ENCODE data around the gene RAB3GAP2. TPM values are rescaled to one million over a fixed set of nuclear protein-coding genes. Genes with fewer than 3 reads are reported as not detected.

The RAB3GAP2 gene
- total RNA-seq, 1 donor from 2014 or later, result 107 TPM

DNA sequence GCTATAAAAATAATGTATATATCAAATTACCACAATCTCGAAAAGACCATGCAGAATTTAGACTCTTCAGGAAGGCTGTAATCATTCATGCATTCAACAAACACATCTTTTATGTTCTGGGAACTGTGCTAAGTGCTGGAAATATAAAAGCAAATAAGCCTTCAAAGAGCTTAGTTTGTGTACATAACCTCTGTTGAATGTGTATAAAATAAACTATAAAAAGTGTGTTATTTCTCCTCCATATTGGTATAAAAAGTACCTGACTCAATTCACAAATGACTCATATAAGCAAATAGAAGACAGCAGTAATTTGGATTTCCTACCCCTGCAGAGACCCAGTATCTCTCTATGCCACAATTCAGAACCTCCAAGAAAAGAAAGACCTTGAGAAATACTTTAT lies 36.8 kb downstream of the RAB3GAP2 start:
- Mint-ChIP-seq H3K27me3 (no peaks in the 10 kb centered on the region), H3K4me3 (no peak overlapping the region), H3K4me1 (peaks cover 20% of the 10 kb centered on the region), H3K36me3 (ENCODE audit: low read depth) (peaks cover 33% of the 10 kb centered on the region), H3K27ac (no peak overlapping the region), H3K9me3 (no peaks in the 10 kb centered on the region)
- ChIA-PET CTCF (interaction anchor here (0.9 kb wide), 1 partner anchor 16 kb away, joined by 5 read pairs; no protein-coding TSS in a partner anchor), POLR2A (interaction anchor here (0.6 to 1.6 kb wide), 2 partner anchors 8 to 15 kb away, joined by 4 to 7 read pairs; no protein-coding TSS in a partner anchor)
- DNase-seq (no peak), ATAC-seq (ENCODE audit: low read depth) (no peak)
- TF ChIP-seq, protein P1, sequence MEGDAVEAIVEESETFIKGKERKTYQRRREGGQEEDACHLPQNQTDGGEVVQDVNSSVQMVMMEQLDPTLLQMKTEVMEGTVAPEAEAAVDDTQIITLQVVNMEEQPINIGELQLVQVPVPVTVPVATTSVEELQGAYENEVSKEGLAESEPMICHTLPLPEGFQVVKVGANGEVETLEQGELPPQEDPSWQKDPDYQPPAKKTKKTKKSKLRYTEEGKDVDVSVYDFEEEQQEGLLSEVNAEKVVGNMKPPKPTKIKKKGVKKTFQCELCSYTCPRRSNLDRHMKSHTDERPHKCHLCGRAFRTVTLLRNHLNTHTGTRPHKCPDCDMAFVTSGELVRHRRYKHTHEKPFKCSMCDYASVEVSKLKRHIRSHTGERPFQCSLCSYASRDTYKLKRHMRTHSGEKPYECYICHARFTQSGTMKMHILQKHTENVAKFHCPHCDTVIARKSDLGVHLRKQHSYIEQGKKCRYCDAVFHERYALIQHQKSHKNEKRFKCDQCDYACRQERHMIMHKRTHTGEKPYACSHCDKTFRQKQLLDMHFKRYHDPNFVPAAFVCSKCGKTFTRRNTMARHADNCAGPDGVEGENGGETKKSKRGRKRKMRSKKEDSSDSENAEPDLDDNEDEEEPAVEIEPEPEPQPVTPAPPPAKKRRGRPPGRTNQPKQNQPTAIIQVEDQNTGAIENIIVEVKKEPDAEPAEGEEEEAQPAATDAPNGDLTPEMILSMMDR (IDR thresholded peaks at IDR 0.05), result no peak
- intact Hi-C loops (cut with micrococcal nuclease), result loop anchor here (2.0 kb wide), 1 partner anchor 15 kb away; no protein-coding TSS in a partner anchor

DNA sequence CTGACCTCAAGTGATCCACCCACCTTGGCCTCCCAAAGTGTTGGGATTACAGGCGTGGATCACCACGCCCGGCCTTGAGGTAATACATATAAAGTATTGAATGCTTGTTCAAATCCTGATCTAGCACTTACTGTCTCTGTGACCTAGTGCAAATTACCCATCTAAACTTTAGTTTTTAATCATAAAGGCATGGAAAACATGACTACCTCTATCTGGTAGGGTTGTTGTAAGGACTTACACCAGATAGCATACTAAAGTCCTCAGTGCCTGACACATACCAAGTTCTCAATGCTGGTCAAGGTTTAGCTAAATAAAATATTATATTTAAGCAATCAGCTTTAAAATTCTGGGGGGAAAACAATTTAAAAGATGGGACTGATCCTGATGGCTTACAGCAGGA lies 38.3 kb downstream of the RAB3GAP2 start:
- Mint-ChIP-seq H3K4me3 (no peak overlapping the region), H3K27me3 (no peaks in the 10 kb centered on the region), H3K27ac (no peak overlapping the region), H3K36me3 (ENCODE audit: low read depth) (peaks cover 46% of the 10 kb centered on the region), H3K9me3 (no peaks in the 10 kb centered on the region), H3K4me1 (peaks cover 11% of the 10 kb centered on the region)
- no peak for ATAC-seq (ENCODE audit: low read depth)
- intact Hi-C loops (cut with micrococcal nuclease), result loop anchor here (1.0 to 2.0 kb wide), 2 partner anchors 8 to 13 kb away; no protein-coding TSS in a partner anchor
- ChIA-PET CTCF (no interaction called here), POLR2A (interaction anchor here (0.6 kb wide), 1 partner anchor 12 kb away, joined by 5 read pairs; no protein-coding TSS in a partner anchor)
- TF ChIP-seq, protein P1 (IDR thresholded peaks at IDR 0.05), result no peak
- DNase-seq, result no peak

DNA sequence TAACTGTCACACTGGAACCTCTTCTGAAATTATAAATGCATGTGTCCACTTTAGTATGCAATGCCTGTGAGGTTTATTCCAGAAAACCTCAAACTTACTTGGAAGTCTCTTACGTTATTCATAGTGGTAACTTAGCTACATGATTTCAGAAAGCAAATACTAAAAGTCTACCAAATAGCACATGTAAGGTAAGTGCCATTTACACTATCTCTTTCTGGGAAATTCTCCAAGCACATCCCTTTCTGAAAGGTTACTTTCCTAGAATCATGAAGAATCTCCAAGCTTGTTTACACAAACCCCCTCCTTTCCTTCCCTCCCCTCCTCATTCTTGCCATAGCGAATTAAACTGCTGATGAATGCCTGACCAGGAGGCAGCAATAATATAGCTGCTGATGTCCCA lies 42.5 kb downstream of the RAB3GAP2 start:
- CTCF ChIA-PET, result interaction anchor here (1.3 to 1.9 kb wide), 2 partner anchors 11 to 12 kb away, joined by 3 to 10 read pairs; no protein-coding TSS in a partner anchor
- Mint-ChIP-seq H3K4me1 (peaks cover 34% of the 10 kb centered on the region), H3K27me3 (no peaks in the 10 kb centered on the region), H3K9me3 (no peaks in the 10 kb centered on the region), H3K4me3 (no peak overlapping the region), H3K36me3 (ENCODE audit: low read depth) (peaks cover 72% of the 10 kb centered on the region), H3K27ac (no peak overlapping the region)
- DNase-seq, result no peak
- intact Hi-C loops (cut with micrococcal nuclease), result no loop called here
- no peak for ATAC-seq (ENCODE audit: low read depth)
- POLR2A ChIA-PET, result interaction anchor here (2.5 kb wide), 1 partner anchor 9 kb away, joined by 9 read pairs; no protein-coding TSS in a partner anchor
- TF ChIP-seq, protein P1 (IDR thresholded peaks at IDR 0.05), result no peak

DNA sequence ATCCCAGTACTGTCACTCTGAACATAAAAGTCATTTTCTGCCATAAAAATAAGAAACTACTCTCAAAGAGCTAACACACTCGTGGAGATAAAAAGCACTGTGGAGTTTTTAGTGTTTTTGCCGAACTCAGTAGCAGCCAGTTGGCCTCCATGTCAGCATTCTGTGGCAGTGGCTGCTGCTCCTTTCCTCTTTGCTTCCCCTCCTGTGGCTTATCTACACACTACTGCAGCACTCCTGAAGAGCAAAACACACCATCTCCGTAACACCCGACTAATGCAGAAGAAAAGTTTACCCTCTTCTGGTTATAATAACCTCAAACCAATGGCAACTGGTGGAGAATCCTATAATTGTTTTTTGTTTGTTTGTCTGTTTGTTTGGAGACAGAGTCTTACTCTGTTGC lies 44.9 kb downstream of the RAB3GAP2 start:
- H3K27me3 Mint-ChIP-seq, result no peaks in the 10 kb centered on the region
- no peaks in the 10 kb centered on the region for H3K9me3 Mint-ChIP-seq
- ChIA-PET CTCF (interaction anchor here (2.0 kb wide), 1 partner anchor 10 kb away, joined by 5 read pairs; no protein-coding TSS in a partner anchor), POLR2A (interaction anchor here (0.7 kb wide), 1 partner anchor 9 kb away, joined by 4 read pairs; no protein-coding TSS in a partner anchor)
- peaks cover 57% of the 10 kb centered on the region for H3K4me1 Mint-ChIP-seq
- H3K36me3 Mint-ChIP-seq (ENCODE audit: low read depth), result peaks cover 65% of the 10 kb centered on the region
- DNase-seq, result no peak
- ATAC-seq (ENCODE audit: low read depth), result no peak
- peak overlapping the region; percentile 46 for H3K27ac Mint-ChIP-seq
- TF ChIP-seq, protein P1 (IDR thresholded peaks at IDR 0.05), result no peak
- intact Hi-C loops (cut with micrococcal nuclease), result no loop called here
- H3K4me3 Mint-ChIP-seq, result no peak overlapping the region

DNA sequence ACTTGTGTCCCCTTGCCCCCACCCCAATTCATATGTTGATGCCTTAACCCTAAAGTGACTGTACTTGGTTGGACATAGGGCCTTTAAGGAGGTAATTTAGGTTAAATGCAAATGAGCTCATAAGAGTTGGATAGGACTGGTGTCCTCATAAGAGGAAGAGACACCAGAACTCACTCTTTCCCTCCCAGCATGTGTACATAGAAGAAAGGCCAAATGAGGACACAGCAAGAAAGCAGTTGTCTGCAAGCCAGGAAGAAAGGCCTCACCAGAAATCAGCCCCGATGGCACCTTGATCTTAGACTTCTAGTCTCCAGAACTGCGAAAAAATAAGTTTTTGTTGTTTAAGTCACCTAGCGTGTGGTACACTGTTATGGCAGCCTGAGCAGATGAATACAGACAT lies 45.5 kb downstream of the RAB3GAP2 start:
- ATAC-seq (ENCODE audit: low read depth) (no peak), DNase-seq (no peak)
- Mint-ChIP-seq H3K27me3 (no peaks in the 10 kb centered on the region), H3K36me3 (ENCODE audit: low read depth) (peaks cover 61% of the 10 kb centered on the region), H3K4me3 (no peak overlapping the region), H3K4me1 (peaks cover 63% of the 10 kb centered on the region), H3K9me3 (no peaks in the 10 kb centered on the region), H3K27ac (peak overlapping the region; percentile 51)
- ChIA-PET CTCF (interaction anchor here (2.0 kb wide), 1 partner anchor 10 kb away, joined by 5 read pairs; no protein-coding TSS in a partner anchor), POLR2A (interaction anchor here (0.7 kb wide), 1 partner anchor 13 kb away, joined by 3 read pairs; no protein-coding TSS in a partner anchor)
- intact Hi-C loops (cut with micrococcal nuclease), result no loop called here
- TF ChIP-seq, protein P1 (IDR thresholded peaks at IDR 0.05), result no peak

All from activated B cell treated with CpG ODN at 0.5 μM for 24 hours (primary cell).